Measurements from ENCODE around the gene CASQ2. TPM values are rescaled to one million over a fixed set of nuclear protein-coding genes. Genes with fewer than 3 reads are reported as not detected.

The CASQ2 gene
- total RNA-seq, 4 donors from 2014 or later, result 1.1 to 3.9 (median 1.5) TPM

DNA sequence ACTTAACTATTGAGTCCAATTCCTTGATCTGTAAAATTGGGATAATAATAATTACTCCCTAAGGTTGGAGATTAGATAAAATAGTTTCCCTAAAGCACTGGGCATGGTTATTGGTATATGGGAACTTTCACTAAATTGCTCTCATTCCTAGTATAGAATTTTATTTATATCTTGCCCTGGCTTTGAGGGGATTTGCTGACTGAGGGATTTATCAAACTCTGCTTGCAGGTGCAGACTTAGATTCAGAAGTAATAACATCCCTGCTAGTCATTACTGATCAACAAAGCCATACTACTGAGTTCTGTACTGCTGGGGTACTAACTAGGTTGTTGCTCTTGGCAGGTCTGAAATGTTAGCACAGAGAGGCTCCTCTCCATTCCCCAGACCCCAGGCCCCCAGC lies 41.9 kb downstream of the CASQ2 start:
- no peak for DNase-seq
- no peaks in the 10 kb centered on the region for H3K27me3 ChIP-seq
- peak overlapping the region in 1 of 3 donors; percentile 37 for H3K27ac ChIP-seq
- TF ChIP-seq POLR2A (IDR thresholded peaks at IDR 0.05), result no peak
- TF ChIP-seq, protein P1, sequence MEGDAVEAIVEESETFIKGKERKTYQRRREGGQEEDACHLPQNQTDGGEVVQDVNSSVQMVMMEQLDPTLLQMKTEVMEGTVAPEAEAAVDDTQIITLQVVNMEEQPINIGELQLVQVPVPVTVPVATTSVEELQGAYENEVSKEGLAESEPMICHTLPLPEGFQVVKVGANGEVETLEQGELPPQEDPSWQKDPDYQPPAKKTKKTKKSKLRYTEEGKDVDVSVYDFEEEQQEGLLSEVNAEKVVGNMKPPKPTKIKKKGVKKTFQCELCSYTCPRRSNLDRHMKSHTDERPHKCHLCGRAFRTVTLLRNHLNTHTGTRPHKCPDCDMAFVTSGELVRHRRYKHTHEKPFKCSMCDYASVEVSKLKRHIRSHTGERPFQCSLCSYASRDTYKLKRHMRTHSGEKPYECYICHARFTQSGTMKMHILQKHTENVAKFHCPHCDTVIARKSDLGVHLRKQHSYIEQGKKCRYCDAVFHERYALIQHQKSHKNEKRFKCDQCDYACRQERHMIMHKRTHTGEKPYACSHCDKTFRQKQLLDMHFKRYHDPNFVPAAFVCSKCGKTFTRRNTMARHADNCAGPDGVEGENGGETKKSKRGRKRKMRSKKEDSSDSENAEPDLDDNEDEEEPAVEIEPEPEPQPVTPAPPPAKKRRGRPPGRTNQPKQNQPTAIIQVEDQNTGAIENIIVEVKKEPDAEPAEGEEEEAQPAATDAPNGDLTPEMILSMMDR (IDR thresholded peaks at IDR 0.05), result no peak
- intact Hi-C loops (cut with DNase I), result no loop called here
- no peaks in the 10 kb centered on the region for H3K36me3 ChIP-seq
- H3K4me3 ChIP-seq (replicated peaks in 1 of 3), result no peak overlapping the region
- no peaks in the 10 kb centered on the region for H3K9me3 ChIP-seq
- peaks cover 24 to 40% of the 10 kb centered on the region in 2 donors for H3K4me1 ChIP-seq

GRCh38 chr1:115726161-115726560 lies 42.4 kb downstream of the CASQ2 start:
- no peaks in the 10 kb centered on the region for H3K9me3 ChIP-seq
- intact Hi-C loops (cut with DNase I), result no loop called here
- H3K4me1 ChIP-seq, result peaks cover 24 to 40% of the 10 kb centered on the region in 2 donors
- WGBS, 2 donors, result 62 to 68% methylated on average over 3 of the region's 3 CpGs
- no peak overlapping the region for H3K4me3 ChIP-seq (replicated peaks in 1 of 3)
- no peak for DNase-seq
- TF ChIP-seq, protein P1 (IDR thresholded peaks at IDR 0.05), result no peak
- no peak for TF ChIP-seq POLR2A (IDR thresholded peaks at IDR 0.05)
- H3K36me3 ChIP-seq, result no peaks in the 10 kb centered on the region
- H3K27me3 ChIP-seq, result no peaks in the 10 kb centered on the region
- peak overlapping the region; percentile 18 to 37 (median 29) for H3K27ac ChIP-seq

DNA sequence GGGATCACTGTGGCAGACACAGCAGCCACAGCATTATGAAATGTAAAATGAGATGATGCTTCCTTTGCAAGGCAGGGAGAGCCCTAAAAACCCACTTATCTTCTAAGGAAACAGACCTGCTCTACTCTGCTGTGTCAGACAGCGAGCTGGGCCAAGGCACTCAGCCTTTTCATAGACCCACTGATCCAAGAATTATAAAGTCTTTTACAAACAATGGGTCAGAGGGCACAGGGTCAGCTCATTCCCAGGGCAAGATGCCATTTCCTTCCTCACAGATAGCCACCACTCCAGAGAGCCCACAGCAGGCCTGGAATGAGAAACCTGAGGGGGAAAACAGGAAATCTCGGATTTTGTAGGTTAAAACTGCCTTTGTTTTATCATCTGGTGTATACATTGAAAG lies 42.9 kb downstream of the CASQ2 start:
- WGBS, 2 donors, result 48 to 52% methylated on average over 2 of the region's 2 CpGs
- H3K9me3 ChIP-seq, result no peaks in the 10 kb centered on the region
- TF ChIP-seq POLR2A (IDR thresholded peaks at IDR 0.05), result no peak
- TF ChIP-seq, protein P1 (IDR thresholded peaks at IDR 0.05), result no peak
- peaks cover 24 to 37% of the 10 kb centered on the region in 2 donors for H3K4me1 ChIP-seq
- H3K27ac ChIP-seq, result peak overlapping the region; percentile 18 to 37 (median 29)
- DNase-seq, result peak; percentile 65 to 77
- intact Hi-C loops (cut with DNase I), result no loop called here
- H3K36me3 ChIP-seq, result no peaks in the 10 kb centered on the region
- no peaks in the 10 kb centered on the region for H3K27me3 ChIP-seq
- H3K4me3 ChIP-seq (replicated peaks in 1 of 3), result no peak overlapping the region

DNA sequence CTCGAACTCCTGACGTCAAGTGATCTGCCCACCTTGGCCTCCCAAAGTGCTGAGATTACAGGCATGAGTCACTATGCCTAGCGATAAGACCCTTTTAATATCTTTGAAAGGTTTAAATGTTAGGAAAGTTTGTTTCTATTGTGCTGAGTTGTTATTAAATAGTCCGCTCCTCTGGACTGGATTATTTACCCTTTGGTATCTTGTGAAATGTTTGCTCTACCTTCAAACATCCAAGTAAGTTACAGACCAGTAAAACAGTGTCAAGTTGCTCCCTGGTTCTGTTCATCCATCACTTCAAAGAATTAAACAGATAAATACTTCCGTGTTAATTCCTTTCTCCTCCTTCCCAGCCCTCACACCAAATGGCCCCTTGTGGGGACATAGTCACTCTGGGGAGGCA lies 44.8 kb downstream of the CASQ2 start:
- Histone ChIP-seq H3K36me3 (no peaks in the 10 kb centered on the region), H3K27ac (no peak overlapping the region), H3K4me3 (replicated peaks in 1 of 3) (no peak overlapping the region), H3K4me1 (peaks cover 19 to 26% of the 10 kb centered on the region in 2 donors), H3K9me3 (no peaks in the 10 kb centered on the region), H3K27me3 (no peaks in the 10 kb centered on the region)
- TF ChIP-seq, protein P1 (IDR thresholded peaks at IDR 0.05), result no peak
- no peak for TF ChIP-seq POLR2A (IDR thresholded peaks at IDR 0.05)
- DNase-seq, result no peak
- WGBS, 2 donors, result 91 to 93% methylated on average over 5 of the region's 5 CpGs
- intact Hi-C loops (cut with DNase I), result loop anchor here (5.0 kb wide), 1 partner anchor 44 kb away; the partner anchor contains the start of gene CASQ2

GRCh38 chr1:115722221-115722620 lies 46.3 kb downstream of the CASQ2 start:
- WGBS, 2 donors, result 82 to 86% methylated on average over 1 of the region's 1 CpG
- Histone ChIP-seq H3K36me3 (no peaks in the 10 kb centered on the region), H3K27ac (no peak overlapping the region), H3K27me3 (no peaks in the 10 kb centered on the region), H3K4me3 (replicated peaks in 1 of 3) (no peak overlapping the region), H3K9me3 (no peaks in the 10 kb centered on the region), H3K4me1 (peaks cover 24 to 30% of the 10 kb centered on the region in 2 donors)
- DNase-seq, result no peak
- intact Hi-C loops (cut with DNase I), result loop anchor here (5.0 kb wide), 1 partner anchor 45 kb away; the partner anchor contains the start of gene CASQ2
- no peak for TF ChIP-seq POLR2A (IDR thresholded peaks at IDR 0.05)
- TF ChIP-seq, protein P1 (IDR thresholded peaks at IDR 0.05), result no peak
